Calu3 (cell line): ENCODE results near the gene MYH15. TPM values are rescaled to one million over a fixed set of nuclear protein-coding genes. Genes with fewer than 3 reads are reported as not detected.

Source experiments
- BruUV-seq: library from RNA; stranded (reverse); fragments of 400-500 nt; replicated peaks from 2 replicates; lab custom pipeline; 2021; lab: Mats Ljungman, UMichigan
- CTCF ChIA-PET: fragments of 300-600 bp; sonication (Branson Sonifier 250); formaldehyde crosslinking; loops from one replicate; lab custom pipeline; 2022; ENCODE audit warnings: antibody characterized with exemption; lab: Charles Lee
- DNase-seq: peaks from one replicate; pipeline ENCODE4 v3.0.0; 2022
- H3K27ac Mint-ChIP-seq: one replicate; pipeline ENCODE4 v1.8.0; 2022; ENCODE audit warnings: mixed read lengths; ENCODE audit not compliant: unreplicated experiment
- H3K27me3 Mint-ChIP-seq: one replicate; pipeline ENCODE4 v1.8.0; 2022; ENCODE audit warnings: mixed read lengths; ENCODE audit not compliant: unreplicated experiment
- H3K36me3 Mint-ChIP-seq: one replicate; pipeline ENCODE4 v1.8.0; 2022; ENCODE audit warnings: mild to moderate bottlenecking, moderate library complexity, mixed read lengths; ENCODE audit not compliant: insufficient read depth, unreplicated experiment
- H3K4me1 Mint-ChIP-seq: one replicate; pipeline ENCODE4 v1.8.0; 2022; ENCODE audit warnings: mild to moderate bottlenecking, low read depth, mixed read lengths; ENCODE audit not compliant: unreplicated experiment
- H3K4me3 Mint-ChIP-seq: one replicate; pipeline ENCODE4 v1.8.0; 2022; ENCODE audit warnings: mild to moderate bottlenecking, low read depth, moderate library complexity, mixed read lengths; ENCODE audit not compliant: unreplicated experiment
- H3K9me3 Mint-ChIP-seq: one replicate; pipeline ENCODE4 v1.8.0; 2022; ENCODE audit warnings: low read depth, mixed read lengths; ENCODE audit not compliant: unreplicated experiment
- CTCF ChIP-seq: fragments of 200-600 bp; IDR thresholded peaks from one replicate; pipeline ENCODE4 v1.8.0; 2022; ENCODE audit warnings: antibody characterized with exemption; ENCODE audit not compliant: unreplicated experiment
- intact Hi-C: fragments of 100-400 bp; cut with micrococcal nuclease; formaldehyde crosslinking; loops from one replicate; pipeline ENCODE4 v1.10.0; 2022; ENCODE audit not compliant: unreplicated experiment
- total RNA-seq: library from RNA; stranded (reverse); gene quantifications from 2 replicates; pipeline ENCODE4 v1.2.3, GENCODE V29; 2022

Gene MYH15
- total RNA-seq, 1 experiment from 2014 or later, result 0.35 TPM

DNA sequence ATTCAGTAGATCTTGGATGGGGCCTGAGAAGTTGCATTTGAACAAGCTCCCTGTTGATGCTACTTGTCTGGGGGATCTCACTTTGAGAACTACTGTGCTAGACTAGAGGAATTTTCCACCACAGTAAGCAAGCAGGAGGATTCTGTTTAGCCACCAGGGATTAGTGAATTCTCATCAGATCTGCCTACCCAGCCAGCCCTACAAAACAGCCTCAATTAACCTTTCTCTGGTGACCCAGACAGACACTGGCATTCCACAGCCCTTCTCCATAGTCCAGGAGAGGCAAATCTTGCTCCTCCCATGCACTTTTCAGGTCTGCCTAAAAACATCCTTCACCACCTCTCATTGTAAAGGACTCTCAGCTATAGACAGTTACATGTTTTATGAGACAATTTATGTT lies 16.7 kb upstream of the MYH15 start:
- intact Hi-C loops, result no loop called here
- DNase-seq, result no peak
- BruUV-seq, result no TSS peak
- H3K27me3 Mint-ChIP-seq, result peaks cover 8% of the 10 kb centered on the region
- H3K4me3 Mint-ChIP-seq, result no peak overlapping the region
- no peaks in the 10 kb centered on the region for H3K36me3 Mint-ChIP-seq
- TF ChIP-seq CTCF, result no peak
- CTCF ChIA-PET, result no interaction called here
- no peaks in the 10 kb centered on the region for H3K9me3 Mint-ChIP-seq
- H3K4me1 Mint-ChIP-seq, result no peaks in the 10 kb centered on the region
- H3K27ac Mint-ChIP-seq, result no peak overlapping the region

- CTCF ChIA-PET, result no interaction called here
- peaks cover 8% of the 10 kb centered on the region for H3K27me3 Mint-ChIP-seq
- TF ChIP-seq CTCF, result no peak
- no peak for DNase-seq
- no peaks in the 10 kb centered on the region for H3K4me1 Mint-ChIP-seq
- no peak overlapping the region for H3K27ac Mint-ChIP-seq
- H3K36me3 Mint-ChIP-seq, result no peaks in the 10 kb centered on the region
- no TSS peak for BruUV-seq
- H3K9me3 Mint-ChIP-seq, result no peaks in the 10 kb centered on the region
- intact Hi-C loops, result no loop called here
- H3K4me3 Mint-ChIP-seq, result no peak overlapping the region
These were observed 15.6 kb upstream of the MYH15 start for GRCh38 chr3:108525971-108526370.

DNA sequence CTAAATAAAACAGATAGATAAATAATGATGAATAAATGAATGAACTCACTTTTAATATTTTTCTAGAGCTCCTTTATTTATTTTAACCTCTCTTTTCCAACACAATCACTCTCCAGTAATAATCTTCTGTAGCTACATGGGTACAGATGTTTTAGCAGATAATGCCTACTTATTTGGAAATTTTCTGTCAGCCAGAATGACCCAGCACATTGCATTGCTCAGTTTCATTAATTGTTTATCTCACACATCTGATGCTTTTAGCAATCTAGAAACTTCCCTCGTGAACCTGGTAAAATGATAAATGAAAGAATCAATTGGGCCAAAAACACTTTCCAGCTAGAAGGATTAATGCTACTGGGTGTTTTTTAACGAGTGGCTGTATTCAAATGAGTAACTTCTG lies 14.9 kb upstream of the MYH15 start:
- H3K27me3 Mint-ChIP-seq, result peaks cover 8% of the 10 kb centered on the region
- H3K4me3 Mint-ChIP-seq, result no peak overlapping the region
- no peaks in the 10 kb centered on the region for H3K36me3 Mint-ChIP-seq
- intact Hi-C loops, result no loop called here
- no peak for DNase-seq
- no peak for TF ChIP-seq CTCF
- no peak overlapping the region for H3K27ac Mint-ChIP-seq
- H3K4me1 Mint-ChIP-seq, result no peaks in the 10 kb centered on the region
- no TSS peak for BruUV-seq
- CTCF ChIA-PET, result no interaction called here
- no peaks in the 10 kb centered on the region for H3K9me3 Mint-ChIP-seq

DNA sequence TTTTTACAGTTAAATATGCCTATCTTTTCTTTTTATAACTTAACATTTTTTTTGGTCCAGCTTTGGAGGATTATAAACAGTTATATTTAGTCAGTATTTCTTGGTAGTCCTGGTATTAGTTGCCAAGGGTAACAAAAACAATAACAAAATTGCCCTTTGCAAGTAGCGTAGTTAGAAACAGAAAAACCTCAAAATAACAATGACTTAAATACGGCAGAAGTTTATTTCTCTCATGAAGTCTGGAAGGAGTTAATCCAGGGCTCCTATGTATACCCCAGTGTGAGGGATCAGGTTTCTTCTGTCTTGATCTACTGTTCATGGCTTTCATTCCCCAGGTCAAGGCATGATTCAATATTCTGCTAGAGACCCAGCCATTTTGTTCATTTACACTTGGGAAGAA lies 14.1 kb upstream of the MYH15 start:
- Mint-ChIP-seq H3K4me1 (no peaks in the 10 kb centered on the region), H3K36me3 (no peaks in the 10 kb centered on the region), H3K9me3 (no peaks in the 10 kb centered on the region), H3K4me3 (no peak overlapping the region), H3K27ac (no peak overlapping the region), H3K27me3 (peaks cover 5% of the 10 kb centered on the region)
- CTCF ChIA-PET, result no interaction called here
- TF ChIP-seq CTCF, result no peak
- intact Hi-C loops, result no loop called here
- DNase-seq, result no peak
- no TSS peak for BruUV-seq
